ENCODE measurements around the gene RUNX1. TPM values are rescaled to one million over a fixed set of nuclear protein-coding genes. Genes with fewer than 3 reads are reported as not detected.

The RUNX1 gene
- total RNA-seq, 2 experiments from 2014 or later: 52.0 to 54.0 TPM

DNA sequence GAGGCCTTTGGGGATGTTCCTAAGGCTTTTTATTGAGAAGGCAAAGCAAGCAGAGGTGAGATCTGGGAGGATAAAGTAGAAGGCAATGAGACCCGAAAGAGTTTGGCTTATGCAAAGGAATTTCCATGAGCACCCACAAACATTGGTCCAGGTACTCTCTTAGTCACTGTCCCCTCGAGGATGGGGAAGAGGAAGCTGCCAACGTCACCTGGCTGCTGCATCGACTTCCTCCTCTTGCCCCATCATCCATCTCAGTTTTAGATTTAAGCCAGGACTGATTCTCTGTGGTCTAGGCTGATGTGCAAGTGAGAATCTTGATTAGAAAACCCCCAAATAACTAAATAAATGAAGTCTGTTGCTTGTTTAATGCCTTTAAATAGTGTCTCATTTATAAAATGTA, 28.7 kb downstream of the RUNX1 start:
- H3K36me3 Mint-ChIP-seq (ENCODE audit: low read depth): peaks cover 60% of the 10 kb centered on the region
- H3K4me3 Mint-ChIP-seq: no peak overlapping the region
- H3K4me1 Mint-ChIP-seq: peaks cover 74% of the 10 kb centered on the region
- H3K9me3 Mint-ChIP-seq: peaks cover 2% of the 10 kb centered on the region
- no peak for DNase-seq
- ChIA-PET POLR2A (no interaction called here), CTCF (interaction anchor here (0.9 to 3.2 kb wide), 6 partner anchors 10 to 380 kb away, joined by 3 to 10 read pairs (median 4); no protein-coding TSS in a partner anchor)
- H3K27me3 Mint-ChIP-seq: no peaks in the 10 kb centered on the region
- H3K27ac Mint-ChIP-seq: peak overlapping the region; percentile 74

DNA sequence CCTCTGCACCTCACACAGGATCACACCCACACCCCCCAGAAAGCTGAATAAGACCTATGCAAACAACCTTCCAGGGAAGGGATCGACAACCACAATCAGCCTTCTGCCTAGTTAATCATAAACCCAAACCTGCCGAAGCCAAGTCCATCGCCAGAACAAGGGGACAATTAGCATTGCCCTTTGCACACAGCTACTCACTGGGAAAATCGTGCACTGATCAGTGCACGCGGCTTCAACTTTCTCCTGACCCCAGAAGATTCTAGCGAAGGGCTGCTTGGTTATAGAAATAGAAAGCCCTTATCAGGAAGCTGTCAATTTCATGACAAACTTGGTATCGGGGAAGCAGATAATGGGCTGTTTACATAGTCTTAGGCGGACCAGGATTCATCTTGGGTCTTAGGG, 29.5 kb downstream of the RUNX1 start:
- ChIA-PET CTCF (interaction anchor here (3.2 kb wide), 1 partner anchor 36 kb away, joined by 10 read pairs; no protein-coding TSS in a partner anchor), POLR2A (no interaction called here)
- DNase-seq: no peak
- Mint-ChIP-seq H3K9me3 (peaks cover 2% of the 10 kb centered on the region), H3K27me3 (no peaks in the 10 kb centered on the region), H3K4me1 (peaks cover 74% of the 10 kb centered on the region), H3K36me3 (ENCODE audit: low read depth) (peaks cover 59% of the 10 kb centered on the region), H3K27ac (no peak overlapping the region), H3K4me3 (no peak overlapping the region)

GRCh38 chr21:35017256-35017655, 31.8 kb downstream of the RUNX1 start:
- Mint-ChIP-seq H3K4me1 (peaks cover 72% of the 10 kb centered on the region), H3K36me3 (ENCODE audit: low read depth) (peaks cover 53% of the 10 kb centered on the region), H3K27ac (no peak overlapping the region), H3K27me3 (no peaks in the 10 kb centered on the region), H3K4me3 (no peak overlapping the region), H3K9me3 (no peaks in the 10 kb centered on the region)
- ChIA-PET POLR2A (no interaction called here), CTCF (interaction anchor here (1.1 to 2.2 kb wide), 5 partner anchors 9 to 127 kb away, joined by 3 to 9 read pairs (median 4); no protein-coding TSS in a partner anchor)
- no peak for DNase-seq

DNA sequence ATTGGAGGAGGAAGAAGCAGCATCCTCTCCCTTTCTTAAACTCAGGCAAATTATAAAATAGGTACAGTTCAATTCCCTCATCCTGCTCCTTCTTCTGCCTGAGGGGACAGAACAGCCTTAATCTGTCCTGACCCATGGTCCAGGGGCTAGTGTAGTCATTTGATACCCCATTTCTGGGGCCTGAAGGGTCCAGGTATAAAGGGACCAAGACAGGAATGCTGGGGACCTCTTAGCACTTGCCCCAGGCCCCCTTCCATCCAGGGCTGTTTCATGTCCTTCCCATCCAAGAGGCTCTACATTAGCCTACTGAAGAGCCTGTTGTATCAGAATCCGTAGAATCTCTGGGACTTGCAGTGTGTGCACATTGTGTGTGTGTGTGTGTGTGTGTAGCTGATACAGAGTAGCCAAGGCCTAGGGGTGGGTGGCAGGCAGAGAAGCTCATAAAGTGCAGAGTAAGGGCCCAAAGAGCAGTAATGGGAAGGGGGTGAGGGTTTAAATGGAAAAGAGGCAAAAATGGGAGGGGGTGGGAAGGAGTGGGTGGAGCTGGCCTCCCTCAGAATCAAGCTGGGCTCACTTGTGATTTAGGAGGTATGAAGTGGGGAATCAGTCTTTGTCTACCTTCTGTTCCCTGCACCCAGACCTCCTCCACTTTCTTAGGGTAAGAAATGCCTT, 32.4 kb downstream of the RUNX1 start:
- Mint-ChIP-seq H3K27ac (no peak overlapping the region), H3K27me3 (no peaks in the 10 kb centered on the region), H3K36me3 (ENCODE audit: low read depth) (peaks cover 47% of the 10 kb centered on the region), H3K9me3 (no peaks in the 10 kb centered on the region), H3K4me3 (no peak overlapping the region), H3K4me1 (peaks cover 72% of the 10 kb centered on the region)
- CTCF ChIA-PET: interaction anchor here (1.4 to 2.2 kb wide), 3 partner anchors 9 to 127 kb away, joined by 4 to 9 read pairs (median 5); no protein-coding TSS in a partner anchor
- DNase-seq: no peak
- POLR2A ChIA-PET: no interaction called here

- CTCF ChIA-PET: interaction anchor here (1.5 to 2.2 kb wide), 2 partner anchors 9 to 126 kb away, joined by 4 to 9 read pairs; no protein-coding TSS in a partner anchor
- H3K27ac Mint-ChIP-seq: no peak overlapping the region
These were observed 33.0 kb downstream of the RUNX1 start for GRCh38 chr21:35016071-35016470.

GRCh38 chr21:35015435-35016024, 33.6 kb downstream of the RUNX1 start:
- peaks cover 72% of the 10 kb centered on the region for H3K4me1 Mint-ChIP-seq
- peak; percentile 39 for DNase-seq
- POLR2A ChIA-PET: no interaction called here

More at GRCh38 chr21:35016071-35016470, 33.0 kb downstream of the RUNX1 start:
- Mint-ChIP-seq H3K36me3 (ENCODE audit: low read depth) (peaks cover 44% of the 10 kb centered on the region), H3K4me1 (peaks cover 72% of the 10 kb centered on the region), H3K27me3 (no peaks in the 10 kb centered on the region), H3K4me3 (no peak overlapping the region), H3K9me3 (no peaks in the 10 kb centered on the region)
- POLR2A ChIA-PET: no interaction called here
- DNase-seq: no peak

GRCh38 chr21:35014302-35015041, 34.6 kb downstream of the RUNX1 start:
- CTCF ChIA-PET: interaction anchor here (0.7 to 1.3 kb wide), 5 partner anchors 8 to 27 kb away, joined by 3 to 4 read pairs (median 3); no protein-coding TSS in a partner anchor
- H3K27me3 Mint-ChIP-seq: no peaks in the 10 kb centered on the region
- no peak overlapping the region for H3K4me3 Mint-ChIP-seq
- DNase-seq: no peak
- H3K36me3 Mint-ChIP-seq (ENCODE audit: low read depth): peaks cover 44% of the 10 kb centered on the region
- H3K27ac Mint-ChIP-seq: no peak overlapping the region
- no peaks in the 10 kb centered on the region for H3K9me3 Mint-ChIP-seq
- POLR2A ChIA-PET: no interaction called here
- peaks cover 67% of the 10 kb centered on the region for H3K4me1 Mint-ChIP-seq

More at GRCh38 chr21:35015435-35016024, 33.6 kb downstream of the RUNX1 start:
- Mint-ChIP-seq H3K27me3 (no peaks in the 10 kb centered on the region), H3K9me3 (no peaks in the 10 kb centered on the region), H3K4me3 (no peak overlapping the region), H3K27ac (peak overlapping the region; percentile 9), H3K36me3 (ENCODE audit: low read depth) (peaks cover 46% of the 10 kb centered on the region)
- CTCF ChIA-PET: interaction anchor here (1.0 to 2.2 kb wide), 3 partner anchors 9 to 126 kb away, joined by 3 to 9 read pairs (median 4); no protein-coding TSS in a partner anchor

- Mint-ChIP-seq H3K27ac (peak overlapping the region; percentile 31), H3K36me3 (ENCODE audit: low read depth) (peaks cover 52% of the 10 kb centered on the region), H3K4me3 (no peak overlapping the region), H3K9me3 (no peaks in the 10 kb centered on the region), H3K4me1 (peaks cover 74% of the 10 kb centered on the region), H3K27me3 (no peaks in the 10 kb centered on the region)
- CTCF ChIA-PET: interaction anchor here (0.8 kb wide), 1 partner anchor 10 kb away, joined by 3 read pairs; no protein-coding TSS in a partner anchor
- POLR2A ChIA-PET: no interaction called here
- no peak for DNase-seq
These were observed 37.4 kb downstream of the RUNX1 start for GRCh38 chr21:35011681-35012080.

DNA sequence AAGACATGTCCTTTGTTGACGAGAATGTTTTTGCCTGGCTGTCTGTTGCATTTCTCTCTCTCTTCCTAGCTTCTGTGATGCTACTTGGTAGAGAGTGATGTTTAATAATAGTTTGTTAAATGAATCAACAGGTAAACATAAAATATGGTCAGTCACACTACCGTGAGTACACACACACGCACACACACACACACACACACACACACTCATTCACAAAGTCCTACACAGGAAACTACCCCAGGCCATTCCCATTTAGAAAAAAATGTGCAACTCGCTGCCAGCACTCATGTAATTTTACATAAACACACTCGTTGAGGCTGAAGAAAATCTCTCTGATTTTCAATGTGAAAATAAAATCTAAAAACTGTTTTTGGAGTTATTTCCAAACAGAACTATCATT, 38.7 kb downstream of the RUNX1 start:
- Mint-ChIP-seq H3K4me3 (no peak overlapping the region), H3K9me3 (no peaks in the 10 kb centered on the region), H3K4me1 (peaks cover 75% of the 10 kb centered on the region), H3K27me3 (no peaks in the 10 kb centered on the region), H3K27ac (no peak overlapping the region), H3K36me3 (ENCODE audit: low read depth) (peaks cover 55% of the 10 kb centered on the region)
- ChIA-PET POLR2A (no interaction called here), CTCF (interaction anchor here (0.9 to 1.1 kb wide), 2 partner anchors 10 to 11 kb away, joined by 3 to 4 read pairs; no protein-coding TSS in a partner anchor)
- no peak for DNase-seq

DNA sequence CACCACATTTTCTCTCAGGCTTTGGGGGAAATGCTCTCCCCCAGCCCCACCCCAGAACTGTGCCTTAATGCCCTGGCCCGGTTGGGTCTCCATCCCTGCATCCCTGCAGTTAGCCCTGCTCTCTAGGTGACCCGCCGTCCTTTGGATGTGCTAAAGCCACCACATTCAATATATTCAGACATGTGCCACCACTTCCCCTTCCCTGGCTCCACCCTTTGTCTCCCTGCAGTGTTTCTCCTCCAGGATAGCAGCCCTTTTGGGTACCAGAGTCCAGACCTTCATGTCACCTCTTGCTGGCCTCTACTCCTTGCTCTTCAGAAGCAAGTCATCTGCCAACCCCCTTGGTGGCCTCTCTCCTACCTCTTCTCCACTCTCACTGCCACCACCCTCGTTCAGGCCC, 41.8 kb downstream of the RUNX1 start:
- CTCF ChIA-PET: interaction anchor here (1.4 kb wide), 2 partner anchors 10 to 14 kb away, joined by 4 read pairs; no protein-coding TSS in a partner anchor
- DNase-seq: no peak
- Mint-ChIP-seq H3K36me3 (ENCODE audit: low read depth) (peaks cover 56% of the 10 kb centered on the region), H3K4me1 (peaks cover 77% of the 10 kb centered on the region), H3K27me3 (no peaks in the 10 kb centered on the region), H3K4me3 (no peak overlapping the region), H3K9me3 (no peaks in the 10 kb centered on the region), H3K27ac (no peak overlapping the region)
- POLR2A ChIA-PET: no interaction called here

DNA sequence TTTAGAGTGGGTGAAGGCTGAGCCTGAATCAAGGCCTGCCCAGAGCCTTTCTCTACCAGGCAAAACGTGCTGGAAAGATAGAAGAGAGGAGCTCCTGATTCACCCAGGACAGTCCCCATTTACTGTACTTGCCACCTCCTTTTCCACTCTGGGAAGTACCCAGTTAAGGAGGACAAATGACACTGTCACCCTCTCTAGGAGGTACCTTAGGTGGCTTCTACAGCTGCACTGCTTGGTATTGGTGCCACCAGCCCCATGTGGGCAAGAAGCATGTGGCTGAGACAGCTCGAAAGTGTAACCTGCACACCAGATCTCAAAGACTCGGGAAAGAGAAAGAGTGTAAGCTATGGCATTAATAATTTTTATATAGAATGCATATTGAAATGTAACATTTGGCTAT, 42.3 kb downstream of the RUNX1 start:
- POLR2A ChIA-PET: no interaction called here
- no peak overlapping the region for H3K4me3 Mint-ChIP-seq

DNA sequence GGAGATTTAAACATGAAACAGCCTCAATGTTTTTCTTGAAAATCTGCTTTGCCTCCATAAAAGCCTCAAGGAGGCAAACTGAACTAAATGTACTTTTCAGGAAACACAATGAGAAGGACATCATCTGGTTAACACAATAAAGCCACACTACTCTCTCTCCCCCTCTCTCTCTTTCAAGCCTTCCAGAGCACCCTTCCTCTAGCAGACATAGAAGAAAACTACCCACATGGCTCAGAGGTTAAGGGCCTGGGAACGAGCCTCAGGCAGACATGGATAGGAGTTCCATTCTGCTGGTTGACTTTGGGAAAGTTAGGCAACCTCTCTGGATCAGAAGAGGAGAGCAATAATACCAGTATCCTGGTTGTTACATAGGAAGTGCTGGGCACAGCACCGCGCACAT, 42.9 kb downstream of the RUNX1 start:
- no peak for DNase-seq
- peaks cover 55% of the 10 kb centered on the region for H3K36me3 Mint-ChIP-seq (ENCODE audit: low read depth)
- no peak overlapping the region for H3K4me3 Mint-ChIP-seq
- H3K27me3 Mint-ChIP-seq: no peaks in the 10 kb centered on the region
- ChIA-PET CTCF (interaction anchor here (1.2 kb wide), 1 partner anchor 9 kb away, joined by 4 read pairs; no protein-coding TSS in a partner anchor), POLR2A (no interaction called here)
- H3K27ac Mint-ChIP-seq: no peak overlapping the region
- H3K9me3 Mint-ChIP-seq: no peaks in the 10 kb centered on the region
- peaks cover 74% of the 10 kb centered on the region for H3K4me1 Mint-ChIP-seq

More for the DNA sequence above, 42.3 kb downstream of the RUNX1 start:
- no peak for DNase-seq
- H3K27me3 Mint-ChIP-seq: no peaks in the 10 kb centered on the region
- H3K27ac Mint-ChIP-seq: no peak overlapping the region
- CTCF ChIA-PET: interaction anchor here (1.2 to 1.4 kb wide), 3 partner anchors 8 to 14 kb away, joined by 4 read pairs; no protein-coding TSS in a partner anchor
- no peaks in the 10 kb centered on the region for H3K9me3 Mint-ChIP-seq
- H3K4me1 Mint-ChIP-seq: peaks cover 74% of the 10 kb centered on the region
- H3K36me3 Mint-ChIP-seq (ENCODE audit: low read depth): peaks cover 58% of the 10 kb centered on the region

Data from activated CD4-positive, alpha-beta T cell treated with anti-CD3 and anti-CD28 coated beads, Interleukin-2, amount 10 ng/mL, durations not matched to agents 7 days and 5 days (primary cell).